NCI-H1694 (cell line): Measurements from ENCODE around the gene KDM7A.
"Not testable (repeated sequence)": the region's sequence is repeated elsewhere in the genome, so short reads cannot be mapped to it uniquely, and the experiment has no call there.

Experiments used
- DNase-seq: peaks from one replicate; lab custom pipeline; 2025; lab: John Stamatoyannopoulos, UW

KDM7A gene

GRCh38 chr7:140176811-140177702 lies at the start of gene KDM7A:
Gene KDM7A (minus strand): TSS chr7:140176983. CDS start chr7:140176937, 46 bp downstream.
- peak; percentile 41 for DNase-seq

- no peak for DNase-seq
Observed at GRCh38 chr7:140225562-140226249, 48.9 kb upstream of the KDM7A start.

- DNase-seq = no peak
Observed at GRCh38 chr7:140223515-140224221, 46.9 kb upstream of the KDM7A start.

GRCh38 chr7:140222814-140223213 lies 46.0 kb upstream of the KDM7A start:
- DNase-seq = no peak

GRCh38 chr7:140219672-140220524 lies 43.1 kb upstream of the KDM7A start:
- no peak for DNase-seq

GRCh38 chr7:140218656-140219055 lies 41.9 kb upstream of the KDM7A start:
- no peak for DNase-seq

- no peak for DNase-seq
Observed at GRCh38 chr7:140217750-140218501, 41.1 kb upstream of the KDM7A start.

GRCh38 chr7:140215281-140215680 lies 38.5 kb upstream of the KDM7A start:
- no peak for DNase-seq

- DNase-seq = peak; percentile 47
Observed at GRCh38 chr7:140214075-140214684, 37.4 kb upstream of the KDM7A start.

- DNase-seq = no peak
Observed at GRCh38 chr7:140213684-140214074, 36.9 kb upstream of the KDM7A start.

GRCh38 chr7:140212100-140212881 lies 35.5 kb upstream of the KDM7A start:
- DNase-seq = no peak

GRCh38 chr7:140211698-140212097 lies 34.9 kb upstream of the KDM7A start:
- no peak for DNase-seq

GRCh38 chr7:140209866-140210609 lies 33.3 kb upstream of the KDM7A start:
- DNase-seq = no peak

- no peak for DNase-seq
Observed at GRCh38 chr7:140206616-140207389, 30.0 kb upstream of the KDM7A start.

- no peak for DNase-seq
Observed at GRCh38 chr7:140205600-140205999, 28.8 kb upstream of the KDM7A start.

GRCh38 chr7:140203556-140203955 lies 26.8 kb upstream of the KDM7A start:
- DNase-seq = no peak

GRCh38 chr7:140202942-140203341 lies 26.2 kb upstream of the KDM7A start:
- not testable (repeated sequence) for DNase-seq

GRCh38 chr7:140201393-140201792 lies 24.6 kb upstream of the KDM7A start:
- DNase-seq = no peak
